Thoracic aorta (tissue), 2 donors: Measurements from ENCODE around the gene WDR27. TPM values are rescaled to one million over a fixed set of nuclear protein-coding genes. Genes with fewer than 3 reads are reported as not detected.

Source experiments
- ATAC-seq: fragments of 150-250 bp; one replicate; pipeline ENCODE4 v1.8.0; 2017; ENCODE audit warnings: low read depth; ENCODE audit not compliant: insufficient number of reproducible peaks, low FRiP score
- DNase-seq: peaks from one replicate; pipeline ENCODE4 v3.0.0-alpha.2; 2020; ENCODE audit warnings: low spot score
- H3K27ac ChIP-seq, 2 donors: fragments of 200-600 bp; sonication (generic); 1 replicate in 1 of 2; 2 replicates in 1 of 2; pipeline ENCODE4 v1.5.1; 2016; ENCODE audit warnings: mild to moderate bottlenecking in 2 of 2, moderate library complexity in 2 of 2
- H3K27me3 ChIP-seq: fragments of 200-600 bp; sonication (generic); replicated peaks from 2 replicates; pipeline ENCODE4 v1.6.0; 2016; ENCODE audit warnings: mild to moderate bottlenecking; ENCODE audit not compliant: insufficient read depth
- H3K36me3 ChIP-seq: fragments of 200-600 bp; sonication (generic); one replicate; pipeline ENCODE4 v1.5.1; 2016
- H3K4me1 ChIP-seq, 2 donors: fragments of 200-600 bp; sonication (generic); 1 replicate in 1 of 2; 2 replicates in 1 of 2; pipeline versions ENCODE4 v1.5.1 to v1.6.0; 2016; ENCODE audit warnings: low read depth in 2 of 2, mild to moderate bottlenecking in 1 of 2; ENCODE audit not compliant: control insufficient read depth in 1 of 2
- H3K4me3 ChIP-seq: fragments of 200-600 bp; sonication (generic); 2 replicates; pipeline ENCODE4 v1.5.1; 2016; ENCODE audit warnings: mild to moderate bottlenecking
- H3K9me3 ChIP-seq: fragments of 200-600 bp; sonication (generic); 2 replicates; pipeline ENCODE4 v1.5.1; 2016
- total RNA-seq, 2 donors: library from RNA; depleted of rRNA; stranded (reverse); fragments of >200 nt; gene quantifications; one replicate each; pipeline versions ENCODE4 v1.1.0 to v1.2.3, GENCODE V29; 2016
- TF ChIP-seq, protein P1 (sequence below): fragments of 200-600 bp; sonication (generic); IDR thresholded peaks from one replicate; pipeline ENCODE4 v1.5.1; 2019; ENCODE audit warnings: antibody characterized with exemption

The WDR27 gene
- total RNA-seq, 2 donors from 2014 or later = 22.5 to 48.2 TPM

DNA sequence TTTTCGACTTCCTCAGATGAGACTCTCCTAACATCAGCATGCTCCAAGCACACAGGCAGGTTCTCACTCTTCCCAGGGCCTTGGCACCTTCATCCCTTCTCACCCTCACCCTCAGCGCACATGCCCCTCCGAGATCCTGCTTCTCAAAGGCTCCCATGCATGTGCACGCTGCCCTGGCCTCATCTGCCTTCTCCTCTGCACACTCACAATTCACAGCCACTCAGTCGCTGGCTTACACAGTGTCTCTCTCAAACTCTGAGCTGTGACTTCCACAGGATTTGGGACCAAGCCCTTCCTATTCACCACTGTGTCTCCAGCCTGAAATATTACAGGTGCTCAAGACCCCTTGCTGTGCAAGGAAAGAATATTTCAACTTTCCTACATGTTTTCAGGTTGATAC lies 30.3 kb downstream of the WDR27 start:
- H3K27me3 ChIP-seq = no peaks in the 10 kb centered on the region
- DNase-seq (no peak), ATAC-seq (no peak)
- no peak overlapping the region for H3K27ac ChIP-seq
- TF ChIP-seq, protein P1, sequence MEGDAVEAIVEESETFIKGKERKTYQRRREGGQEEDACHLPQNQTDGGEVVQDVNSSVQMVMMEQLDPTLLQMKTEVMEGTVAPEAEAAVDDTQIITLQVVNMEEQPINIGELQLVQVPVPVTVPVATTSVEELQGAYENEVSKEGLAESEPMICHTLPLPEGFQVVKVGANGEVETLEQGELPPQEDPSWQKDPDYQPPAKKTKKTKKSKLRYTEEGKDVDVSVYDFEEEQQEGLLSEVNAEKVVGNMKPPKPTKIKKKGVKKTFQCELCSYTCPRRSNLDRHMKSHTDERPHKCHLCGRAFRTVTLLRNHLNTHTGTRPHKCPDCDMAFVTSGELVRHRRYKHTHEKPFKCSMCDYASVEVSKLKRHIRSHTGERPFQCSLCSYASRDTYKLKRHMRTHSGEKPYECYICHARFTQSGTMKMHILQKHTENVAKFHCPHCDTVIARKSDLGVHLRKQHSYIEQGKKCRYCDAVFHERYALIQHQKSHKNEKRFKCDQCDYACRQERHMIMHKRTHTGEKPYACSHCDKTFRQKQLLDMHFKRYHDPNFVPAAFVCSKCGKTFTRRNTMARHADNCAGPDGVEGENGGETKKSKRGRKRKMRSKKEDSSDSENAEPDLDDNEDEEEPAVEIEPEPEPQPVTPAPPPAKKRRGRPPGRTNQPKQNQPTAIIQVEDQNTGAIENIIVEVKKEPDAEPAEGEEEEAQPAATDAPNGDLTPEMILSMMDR = no peak
- no peaks in the 10 kb centered on the region for H3K9me3 ChIP-seq
- H3K4me1 ChIP-seq = no peaks in the 10 kb centered on the region
- H3K4me3 ChIP-seq = no peak overlapping the region
- peaks cover 4% of the 10 kb centered on the region for H3K36me3 ChIP-seq

DNA sequence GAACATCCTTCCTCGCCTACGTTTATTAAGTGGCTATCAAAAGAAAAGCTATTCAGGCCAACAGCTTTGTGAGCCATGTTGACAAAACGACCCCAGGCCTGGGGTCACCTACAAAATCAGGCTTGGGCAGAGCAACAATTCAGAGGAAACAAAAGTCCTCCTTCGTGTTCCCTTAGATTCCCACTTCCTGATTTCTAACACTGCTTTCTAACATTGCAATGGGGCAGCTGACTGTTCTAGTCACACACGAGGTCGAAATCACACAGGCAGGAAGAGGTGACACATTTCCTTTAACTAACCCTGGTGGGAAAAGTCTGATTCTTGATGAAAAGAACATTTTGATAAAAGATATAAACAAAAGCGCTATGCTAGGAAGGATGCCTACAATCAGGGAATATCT lies 31.9 kb downstream of the WDR27 start:
- H3K27ac ChIP-seq = no peak overlapping the region
- peaks cover 4% of the 10 kb centered on the region for H3K36me3 ChIP-seq
- TF ChIP-seq, protein P1 = no peak
- no peaks in the 10 kb centered on the region for H3K4me1 ChIP-seq
- DNase-seq = no peak
- no peak overlapping the region for H3K4me3 ChIP-seq
- no peaks in the 10 kb centered on the region for H3K27me3 ChIP-seq
- no peaks in the 10 kb centered on the region for H3K9me3 ChIP-seq
- ATAC-seq = no peak

DNA sequence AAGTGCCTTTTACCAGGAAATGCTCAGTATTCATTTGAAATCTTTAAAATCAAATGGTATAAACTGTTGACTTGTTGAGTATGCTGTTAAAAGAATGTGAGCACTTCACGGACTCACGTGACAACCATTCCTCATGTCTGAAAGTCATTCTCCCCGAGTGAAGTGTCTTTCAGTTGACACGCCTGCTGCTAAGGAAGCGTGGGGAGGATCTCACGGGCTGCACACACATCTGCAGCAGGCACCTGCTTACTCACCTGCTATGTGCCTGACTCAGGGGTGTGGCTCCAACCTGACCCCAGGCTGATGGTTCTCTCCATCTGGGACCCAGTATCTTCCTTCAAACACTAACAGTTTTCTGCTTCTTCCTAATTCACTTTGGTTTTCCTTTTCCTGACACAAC lies 32.7 kb downstream of the WDR27 start:
- DNase-seq (no peak), ATAC-seq (no peak)
- TF ChIP-seq, protein P1 = no peak
- H3K4me3 ChIP-seq = no peak overlapping the region
- H3K27me3 ChIP-seq = no peaks in the 10 kb centered on the region
- no peaks in the 10 kb centered on the region for H3K9me3 ChIP-seq
- peaks cover 8% of the 10 kb centered on the region for H3K36me3 ChIP-seq
- no peaks in the 10 kb centered on the region for H3K4me1 ChIP-seq
- H3K27ac ChIP-seq = no peak overlapping the region

DNA sequence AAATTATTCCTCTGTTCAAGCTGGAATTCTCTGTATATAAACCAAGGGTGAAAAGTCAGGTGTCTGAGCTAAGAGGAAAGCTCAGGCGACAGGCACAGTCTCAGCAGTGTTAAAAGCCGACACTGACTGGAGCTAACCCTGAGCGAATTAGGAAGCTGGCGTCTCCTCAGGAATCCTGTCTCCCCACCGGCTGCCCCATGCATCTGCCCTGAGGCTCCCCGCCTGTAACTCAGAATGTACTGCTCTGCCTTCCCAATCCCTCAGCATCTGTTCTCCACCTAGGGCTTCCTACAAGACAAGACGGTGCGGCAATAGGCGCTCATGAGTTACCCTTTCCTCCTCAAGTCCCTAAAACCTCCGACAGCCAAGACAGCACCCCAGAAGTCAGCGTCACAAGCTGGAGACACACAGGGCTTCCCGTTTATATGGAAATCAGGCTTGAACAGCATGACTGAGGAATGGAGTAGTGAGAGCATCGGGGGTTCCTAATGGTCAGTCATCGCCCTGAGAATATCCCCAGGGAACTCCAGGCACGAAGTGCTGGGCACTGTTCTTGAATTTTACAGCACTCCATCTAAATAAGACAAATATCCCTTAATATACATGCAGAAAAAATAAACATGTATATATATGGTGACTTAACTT lies 33.5 kb downstream of the WDR27 start:
- DNase-seq (no peak), ATAC-seq (no peak)
- Histone ChIP-seq H3K27me3 (no peaks in the 10 kb centered on the region), H3K4me3 (no peak overlapping the region), H3K36me3 (peaks cover 8% of the 10 kb centered on the region), H3K9me3 (no peaks in the 10 kb centered on the region), H3K4me1 (no peaks in the 10 kb centered on the region), H3K27ac (no peak overlapping the region)
- TF ChIP-seq, protein P1 = no peak

DNA sequence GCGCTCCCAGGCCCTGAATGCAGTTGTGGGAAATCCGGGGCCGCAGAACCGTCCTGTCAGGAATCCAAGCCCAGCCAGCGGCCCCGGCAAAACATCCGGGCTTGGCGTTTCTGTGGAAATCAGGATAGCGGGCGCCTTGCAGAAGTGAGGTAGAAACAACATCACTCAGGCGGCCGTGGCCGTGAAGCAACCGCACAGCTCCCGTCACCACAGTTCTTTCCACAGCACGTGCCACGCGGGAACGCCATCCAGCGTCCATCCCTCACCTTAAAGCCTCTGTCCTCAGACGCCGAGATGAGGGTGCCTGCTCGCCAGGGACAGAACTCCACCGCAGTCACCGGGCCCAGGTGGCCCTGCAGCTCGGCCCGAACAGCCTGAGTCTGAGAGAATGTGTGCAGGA lies 34.1 kb downstream of the WDR27 start:
- no peaks in the 10 kb centered on the region for H3K9me3 ChIP-seq
- DNase-seq (no peak), ATAC-seq (no peak)
- no peak overlapping the region for H3K27ac ChIP-seq
- H3K27me3 ChIP-seq = no peaks in the 10 kb centered on the region
- TF ChIP-seq, protein P1 = no peak
- H3K4me3 ChIP-seq = no peak overlapping the region
- H3K36me3 ChIP-seq = peaks cover 8% of the 10 kb centered on the region
- H3K4me1 ChIP-seq = no peaks in the 10 kb centered on the region
